A549 (cell line): Measurements from ENCODE around the gene MAP7D2. TPM values are rescaled to one million over a fixed set of nuclear protein-coding genes. Genes with fewer than 3 reads are reported as not detected.

Experiments
- ATAC-seq, 2 experiments: fragments of 200-7000 bp in 1 of 2; fragments of >200 bp in 1 of 2; cut with Nextera tagmentation in 1 of 2; cut with Tn5 transposase in 1 of 2; 3 replicates each; pipeline versions ENCODE4 v1.8.0 to v1.9.1; 2018 to 2020; ENCODE audit warnings: mild to moderate bottlenecking in 1 of 2, moderate library complexity in 1 of 2
- CTCF ChIA-PET: fragments of 300-600 bp; sonication (Branson Sonifier 250); formaldehyde crosslinking; extraction: SDS; loops from one replicate; lab custom pipeline; 2021; ENCODE audit warnings: antibody characterized with exemption, inconsistent platforms; lab: Yijun Ruan, JAX
- POLR2A ChIA-PET: fragments of 350-600 bp; formaldehyde crosslinking; extraction: SDS; loops from one replicate; lab custom pipeline; 2021; ENCODE audit warnings: antibody characterized with exemption, inconsistent platforms; lab: Yijun Ruan, JAX
- DNase-seq, 2 experiments: peaks; one replicate each; pipeline versions ENCODE4 v3.0.0 to v3.0.0-alpha.2; 2011 to 2016; ENCODE audit warnings: low read depth in 1 of 2, low spot score in 1 of 2
- FAIRE-seq: peaks from 2 replicates; lab custom pipeline; 2011; peaks lifted over from hg19 to GRCh38; lab: Jason Lieb, UNC
- H3K27ac ChIP-seq, 2 experiments: fragments of >200 bp; sonication (Bioruptor Twin); formaldehyde crosslinking; 3 replicates each; pipeline ENCODE4 v1.5.1; 2016 to 2017
- H3K4me1 ChIP-seq: fragments of >200 bp; sonication (Bioruptor Twin); formaldehyde crosslinking; 3 replicates; pipeline ENCODE4 v1.6.1; 2016
- H3K4me2 ChIP-seq: fragments of >200 bp; sonication (Bioruptor Twin); formaldehyde crosslinking; 3 replicates; pipeline ENCODE4 v1.6.1; 2016
- H3K4me3 ChIP-seq: fragments of >200 bp; sonication (Bioruptor Twin); formaldehyde crosslinking; 3 replicates; pipeline ENCODE4 v1.5.1; 2016
- H3K9me3 ChIP-seq: fragments of >200 bp; sonication (Bioruptor Twin); formaldehyde crosslinking; 3 replicates; pipeline ENCODE4 v1.6.1; 2016
- EHMT2 ChIP-seq: fragments of 200-600 bp; sonication (generic); IDR thresholded peaks from 2 replicates; pipeline ENCODE4 v1.6.1; 2016; ENCODE audit warnings: antibody characterized with exemption, low read depth, mild to moderate bottlenecking, moderate library complexity
- EP300 ChIP-seq, 2 experiments: fragments of >200 bp; sonication (Bioruptor Twin); formaldehyde crosslinking; IDR thresholded peaks; 2 replicates in 1 of 2; 3 replicates in 1 of 2; pipeline ENCODE4 v1.6.1; 2016 to 2017
- FOSB ChIP-seq: fragments of 250-450 bp; sonication (Bioruptor Pico); IDR thresholded peaks from 2 replicates; pipeline ENCODE4 v1.5.0; 2020; ENCODE audit warnings: mild to moderate bottlenecking, moderate library complexity
- FOSL2 ChIP-seq, 2 experiments: fragments of 450-650 bp in 1 of 2; fragments of >200 bp in 1 of 2; sonication (Bioruptor Twin) in 1 of 2; formaldehyde crosslinking; IDR thresholded peaks; 2 replicates each; pipeline versions ENCODE4 v1.5.0 to v1.6.1; 2016 to 2020; ENCODE audit warnings: mild to moderate bottlenecking in 1 of 2, moderate library complexity in 1 of 2
- FOXS1 ChIP-seq: fragments of 250-450 bp; sonication (Bioruptor Pico); IDR thresholded peaks from 2 replicates; pipeline ENCODE4 v1.5.0; 2020; ENCODE audit warnings: mild to moderate bottlenecking, moderate library complexity
- HOXA7 ChIP-seq: fragments of 250-450 bp; sonication (Bioruptor Pico); IDR thresholded peaks from 2 replicates; pipeline ENCODE4 v1.5.0; 2020; ENCODE audit warnings: mild to moderate bottlenecking, moderate library complexity
- JUN ChIP-seq, 2 experiments: fragments of >200 bp; sonication (Bioruptor Twin); formaldehyde crosslinking; IDR thresholded peaks; 2 replicates in 1 of 2; 3 replicates in 1 of 2; pipeline ENCODE4 v1.6.1; 2016 to 2017
- KDM5A ChIP-seq: fragments of 200-600 bp; sonication (generic); IDR thresholded peaks from 2 replicates; pipeline ENCODE4 v1.6.1; 2016; ENCODE audit warnings: antibody characterized with exemption, mild to moderate bottlenecking
- NPAS2 ChIP-seq: fragments of 250-450 bp; sonication (Bioruptor Pico); IDR thresholded peaks from 2 replicates; pipeline ENCODE4 v1.8.0; 2022; ENCODE audit warnings: mild to moderate bottlenecking, moderate library complexity, borderline replicate concordance
- NR3C1 ChIP-seq: fragments of >200 bp; sonication (Bioruptor Twin); formaldehyde crosslinking; IDR thresholded peaks from 3 replicates; pipeline ENCODE4 v1.6.1; 2017
- POLR2AphosphoS2 ChIP-seq: conservative IDR thresholded peaks from 2 replicates; pipeline ENCODE4 v1.6.1; 2012; ENCODE audit warnings: low read length, improper control_type of control experiment, inconsistent platforms
- RFX5 ChIP-seq: fragments of 450-650 bp; IDR thresholded peaks from 2 replicates; pipeline ENCODE4 v1.7.1; 2014; ENCODE audit warnings: antibody characterized with exemption, mild to moderate bottlenecking, moderate library complexity
- SMC3 ChIP-seq: fragments of >200 bp; sonication (Bioruptor Twin); formaldehyde crosslinking; IDR thresholded peaks from 3 replicates; pipeline ENCODE4 v1.6.1; 2018; ENCODE audit warnings: inconsistent platforms
- SREBF2 ChIP-seq: fragments of 450-650 bp; IDR thresholded peaks from 2 replicates; pipeline ENCODE4 v1.6.1; 2014; ENCODE audit warnings: mild to moderate bottlenecking, moderate library complexity
- TP53 ChIP-seq: fragments of 250-450 bp; sonication (Bioruptor Pico); IDR thresholded peaks from 2 replicates; pipeline ENCODE4 v1.5.0; 2021; ENCODE audit warnings: mild to moderate bottlenecking, moderate library complexity
- ZFP36 ChIP-seq: fragments of 450-650 bp; IDR thresholded peaks from 2 replicates; pipeline ENCODE4 v1.6.1; 2014; ENCODE audit warnings: borderline replicate concordance; ENCODE audit not compliant: partially characterized antibody
- ZNF302 ChIP-seq: fragments of 250-450 bp; sonication (Bioruptor Pico); IDR thresholded peaks from 2 replicates; pipeline ENCODE4 v1.9.0; 2021; ENCODE audit warnings: inconsistent platforms, mild to moderate bottlenecking, moderate library complexity
- WGBS: methylation state at CpG from one replicate; pipeline ENCODE4 v1.1.6; 2017; ENCODE audit errors: missing lambda C conversion rate; 5-methylcytosine and 5-hydroxymethylcytosine counted together
- polyA plus RNA-seq, 4 experiments: library from polyadenylated mRNA; depleted of rRNA in 3 of 4; stranded (reverse); fragments of >200 nt; fragmentation: RNase III in 1 of 4; extraction: RNeasy Plus Mini Kit Qiagen cat#74134 plus additional on column Dnase treatment in 1 of 4; gene quantifications; 2 replicates in 3 of 4; 3 replicates in 1 of 4; pipeline ENCODE4 v1.2.3, GENCODE V29; 2011 to 2017
- TF ChIP-seq, protein P1 (sequence below): IDR thresholded peaks from 2 replicates; pipeline ENCODE4 v1.6.1; 2012; ENCODE audit warnings: low read depth, borderline replicate concordance
- TF ChIP-seq, protein P2 (sequence below): fragments of 250-450 bp; sonication (Bioruptor Pico); IDR thresholded peaks from 2 replicates; pipeline ENCODE4 v1.5.0; 2021; ENCODE audit warnings: mild to moderate bottlenecking, moderate library complexity, borderline replicate concordance
- TF ChIP-seq, protein P3 (sequence below): IDR thresholded peaks from 2 replicates; pipeline ENCODE4 v1.6.1; 2012
- TF ChIP-seq, protein P4 (sequence below): fragments of 200-600 bp; sonication (generic); IDR thresholded peaks from 2 replicates; pipeline ENCODE4 v1.6.1; 2016; ENCODE audit warnings: antibody characterized with exemption, mild to moderate bottlenecking, moderate library complexity
- TF ChIP-seq, protein P5 (sequence below): fragments of >200 bp; sonication (Bioruptor Twin); formaldehyde crosslinking; IDR thresholded peaks from 3 replicates; pipeline ENCODE4 v1.5.1; 2016

Gene MAP7D2
- polyA plus RNA-seq, 2 of the 4 experiments (the other 2 are of a cell fraction), result 9.4 to 11.6 TPM

DNA sequence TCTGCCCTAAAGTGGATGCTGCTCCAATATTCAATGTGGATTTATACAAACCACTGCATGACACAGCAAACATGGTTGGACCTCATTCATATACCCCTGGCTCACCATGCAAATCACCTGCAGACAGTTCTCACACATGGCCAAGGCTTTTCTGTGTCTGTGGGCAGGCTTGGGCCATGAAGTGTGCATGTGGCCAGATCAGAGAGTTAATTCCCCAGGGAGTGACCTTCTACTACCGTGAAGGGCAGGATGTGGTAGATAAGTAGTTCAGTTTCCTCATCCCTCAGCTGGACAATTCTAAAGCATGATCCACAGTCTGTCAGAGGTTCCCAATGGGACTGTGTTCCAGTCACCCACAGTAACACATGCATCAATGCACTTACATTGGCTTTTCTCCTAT lies 101.3 kb downstream of the MAP7D2 start:
- FAIRE-seq, result no peak
- no peak overlapping the region for H3K4me3 ChIP-seq
- no peak for ATAC-seq
- ChIA-PET POLR2A (no interaction called here), CTCF (interaction anchor here (0.5 to 0.8 kb wide), 2 partner anchors 80 to 276 kb away, joined by 3 read pairs; no protein-coding TSS in a partner anchor)
- no peak for DNase-seq
- no peak for TF ChIP-seq POLR2AphosphoS2
- H3K9me3 ChIP-seq, result peaks cover 9% of the 10 kb centered on the region; the same call in 2 of the 3 replicates
- WGBS, result 100% methylated on average over 1 of the region's 1 CpG
- H3K4me2 ChIP-seq, result no peak overlapping the region
- no peak overlapping the region for H3K27ac ChIP-seq
- H3K4me1 ChIP-seq, result no peaks in the 10 kb centered on the region

DNA sequence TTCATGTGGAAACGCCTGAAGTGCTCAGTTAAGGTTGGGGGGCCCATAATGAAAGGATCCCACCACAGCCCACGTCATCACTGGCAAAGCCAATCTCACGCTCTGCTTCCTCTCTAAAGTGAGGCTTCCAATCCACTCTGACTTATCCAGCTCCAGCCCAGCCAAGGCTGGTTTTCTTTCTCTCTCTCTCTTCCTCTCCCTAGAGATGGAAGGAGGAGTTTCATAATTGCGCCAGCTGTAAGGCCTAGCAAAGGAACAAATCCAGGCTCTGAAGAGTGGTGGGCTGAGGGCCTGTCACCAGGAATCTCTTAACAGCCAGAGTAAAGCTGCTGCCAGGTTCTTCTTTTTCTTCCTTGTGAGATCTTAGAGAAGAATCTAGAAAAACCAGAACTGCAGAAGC lies 105.1 kb downstream of the MAP7D2 start:
- FAIRE-seq (no peak), DNase-seq (no peak)
- H3K4me1 ChIP-seq, result no peaks in the 10 kb centered on the region
- H3K4me3 ChIP-seq, result no peak overlapping the region
- no peak overlapping the region for H3K27ac ChIP-seq
- peaks cover 9% of the 10 kb centered on the region; the same call in 2 of the 3 replicates for H3K9me3 ChIP-seq
- H3K4me2 ChIP-seq, result no peak overlapping the region
- ChIA-PET CTCF (interaction anchor here (1.2 to 2.2 kb wide), 2 partner anchors 20 to 56 kb away, joined by 3 to 7 read pairs; no protein-coding TSS in a partner anchor), POLR2A (no interaction called here)
- WGBS, result 88% methylated on average over 4 of the region's 4 CpGs
- TF ChIP-seq EP300 (IDR thresholded peaks at IDR 0.05) (no peak), FOXS1 (CRISPR knock-in tag) (no peak), SMC3 (no peak), KDM5A (no peak), HOXA7 (no peak), TP53 (CRISPR knock-in tag) (no peak)
- TF ChIP-seq, protein P1, sequence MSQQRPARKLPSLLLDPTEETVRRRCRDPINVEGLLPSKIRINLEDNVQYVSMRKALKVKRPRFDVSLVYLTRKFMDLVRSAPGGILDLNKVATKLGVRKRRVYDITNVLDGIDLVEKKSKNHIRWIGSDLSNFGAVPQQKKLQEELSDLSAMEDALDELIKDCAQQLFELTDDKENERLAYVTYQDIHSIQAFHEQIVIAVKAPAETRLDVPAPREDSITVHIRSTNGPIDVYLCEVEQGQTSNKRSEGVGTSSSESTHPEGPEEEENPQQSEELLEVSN, result no peak
- TF ChIP-seq, all 56 proteins: peak for 0
- no peak for ATAC-seq

DNA sequence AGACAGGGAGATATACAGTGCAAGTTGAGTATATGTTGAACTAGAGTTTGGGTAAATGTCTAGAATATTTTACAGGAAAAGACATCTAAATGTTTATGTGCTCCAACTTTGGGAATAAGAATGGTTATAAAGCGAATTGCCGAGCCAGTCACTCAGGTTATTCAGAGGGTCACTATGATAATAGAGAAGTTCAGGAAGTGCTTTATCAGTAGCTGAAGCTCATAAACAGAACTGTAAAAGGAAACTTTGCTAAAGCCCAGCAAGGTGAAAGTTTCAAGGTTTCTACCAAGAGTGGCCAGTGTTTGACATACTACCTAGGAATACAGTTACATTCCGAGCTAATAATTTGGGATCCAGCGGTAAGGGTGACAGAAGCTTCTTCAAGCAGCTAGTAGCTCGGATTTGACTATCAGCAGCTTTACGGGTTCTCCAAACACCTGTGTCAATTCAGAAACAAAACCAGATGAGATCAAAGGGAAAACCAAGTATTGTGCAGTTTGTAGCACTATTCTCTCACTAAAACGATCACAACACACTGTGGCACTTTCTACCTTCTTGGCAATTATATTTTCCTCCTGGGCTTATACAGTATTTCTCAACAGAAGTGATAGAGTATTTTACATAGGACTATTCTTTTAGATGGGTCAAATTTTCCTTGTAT lies 108.6 kb downstream of the MAP7D2 start:
- no peak overlapping the region for H3K27ac ChIP-seq
- H3K4me2 ChIP-seq, result no peak overlapping the region
- WGBS, result 76% methylated on average over 7 of the region's 7 CpGs
- ChIA-PET CTCF (interaction anchor here (1.1 kb wide), 1 partner anchor 17 kb away, joined by 3 read pairs; no protein-coding TSS in a partner anchor), POLR2A (no interaction called here)
- no peaks in the 10 kb centered on the region for H3K4me1 ChIP-seq
- H3K4me3 ChIP-seq, result no peak overlapping the region
- no peaks in the 10 kb centered on the region for H3K9me3 ChIP-seq
- FAIRE-seq, result no peak
- no peak for ATAC-seq
- no peak for DNase-seq
- TF ChIP-seq, protein P1, result no peak
- TF ChIP-seq ZNF302 (no peak), RFX5 (no peak), FOSL2 (IDR thresholded peaks at IDR 0.05) (no peak), FOSL2 (CRISPR knock-in tag; IDR thresholded peaks at IDR 0.05) (no peak), ZFP36 (no peak), JUN (IDR thresholded peaks at IDR 0.05) (no peak), FOSB (CRISPR knock-in tag) (no peak), NPAS2 (no peak), NR3C1 (no peak), SREBF2 (no peak), EHMT2 (no peak)
- TF ChIP-seq, protein P2, sequence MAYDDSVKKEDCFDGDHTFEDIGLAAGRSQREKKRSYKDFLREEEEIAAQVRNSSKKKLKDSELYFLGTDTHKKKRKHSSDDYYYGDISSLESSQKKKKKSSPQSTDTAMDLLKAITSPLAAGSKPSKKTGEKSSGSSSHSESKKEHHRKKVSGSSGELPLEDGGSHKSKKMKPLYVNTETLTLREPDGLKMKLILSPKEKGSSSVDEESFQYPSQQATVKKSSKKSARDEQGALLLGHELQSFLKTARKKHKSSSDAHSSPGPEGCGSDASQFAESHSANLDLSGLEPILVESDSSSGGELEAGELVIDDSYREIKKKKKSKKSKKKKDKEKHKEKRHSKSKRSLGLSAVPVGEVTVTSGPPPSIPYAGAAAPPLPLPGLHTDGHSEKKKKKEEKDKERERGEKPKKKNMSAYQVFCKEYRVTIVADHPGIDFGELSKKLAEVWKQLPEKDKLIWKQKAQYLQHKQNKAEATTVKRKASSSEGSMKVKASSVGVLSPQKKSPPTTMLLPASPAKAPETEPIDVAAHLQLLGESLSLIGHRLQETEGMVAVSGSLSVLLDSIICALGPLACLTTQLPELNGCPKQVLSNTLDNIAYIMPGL (CRISPR knock-in tag), result no peak
- TF ChIP-seq, protein P3, sequence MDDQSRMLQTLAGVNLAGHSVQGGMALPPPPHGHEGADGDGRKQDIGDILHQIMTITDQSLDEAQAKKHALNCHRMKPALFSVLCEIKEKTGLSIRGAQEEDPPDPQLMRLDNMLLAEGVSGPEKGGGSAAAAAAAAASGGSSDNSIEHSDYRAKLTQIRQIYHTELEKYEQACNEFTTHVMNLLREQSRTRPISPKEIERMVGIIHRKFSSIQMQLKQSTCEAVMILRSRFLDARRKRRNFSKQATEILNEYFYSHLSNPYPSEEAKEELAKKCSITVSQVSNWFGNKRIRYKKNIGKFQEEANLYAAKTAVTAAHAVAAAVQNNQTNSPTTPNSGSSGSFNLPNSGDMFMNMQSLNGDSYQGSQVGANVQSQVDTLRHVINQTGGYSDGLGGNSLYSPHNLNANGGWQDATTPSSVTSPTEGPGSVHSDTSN, result no peak
- TF ChIP-seq, protein P4, sequence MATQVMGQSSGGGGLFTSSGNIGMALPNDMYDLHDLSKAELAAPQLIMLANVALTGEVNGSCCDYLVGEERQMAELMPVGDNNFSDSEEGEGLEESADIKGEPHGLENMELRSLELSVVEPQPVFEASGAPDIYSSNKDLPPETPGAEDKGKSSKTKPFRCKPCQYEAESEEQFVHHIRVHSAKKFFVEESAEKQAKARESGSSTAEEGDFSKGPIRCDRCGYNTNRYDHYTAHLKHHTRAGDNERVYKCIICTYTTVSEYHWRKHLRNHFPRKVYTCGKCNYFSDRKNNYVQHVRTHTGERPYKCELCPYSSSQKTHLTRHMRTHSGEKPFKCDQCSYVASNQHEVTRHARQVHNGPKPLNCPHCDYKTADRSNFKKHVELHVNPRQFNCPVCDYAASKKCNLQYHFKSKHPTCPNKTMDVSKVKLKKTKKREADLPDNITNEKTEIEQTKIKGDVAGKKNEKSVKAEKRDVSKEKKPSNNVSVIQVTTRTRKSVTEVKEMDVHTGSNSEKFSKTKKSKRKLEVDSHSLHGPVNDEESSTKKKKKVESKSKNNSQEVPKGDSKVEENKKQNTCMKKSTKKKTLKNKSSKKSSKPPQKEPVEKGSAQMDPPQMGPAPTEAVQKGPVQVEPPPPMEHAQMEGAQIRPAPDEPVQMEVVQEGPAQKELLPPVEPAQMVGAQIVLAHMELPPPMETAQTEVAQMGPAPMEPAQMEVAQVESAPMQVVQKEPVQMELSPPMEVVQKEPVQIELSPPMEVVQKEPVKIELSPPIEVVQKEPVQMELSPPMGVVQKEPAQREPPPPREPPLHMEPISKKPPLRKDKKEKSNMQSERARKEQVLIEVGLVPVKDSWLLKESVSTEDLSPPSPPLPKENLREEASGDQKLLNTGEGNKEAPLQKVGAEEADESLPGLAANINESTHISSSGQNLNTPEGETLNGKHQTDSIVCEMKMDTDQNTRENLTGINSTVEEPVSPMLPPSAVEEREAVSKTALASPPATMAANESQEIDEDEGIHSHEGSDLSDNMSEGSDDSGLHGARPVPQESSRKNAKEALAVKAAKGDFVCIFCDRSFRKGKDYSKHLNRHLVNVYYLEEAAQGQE, result no peak
- TF ChIP-seq, protein P5, sequence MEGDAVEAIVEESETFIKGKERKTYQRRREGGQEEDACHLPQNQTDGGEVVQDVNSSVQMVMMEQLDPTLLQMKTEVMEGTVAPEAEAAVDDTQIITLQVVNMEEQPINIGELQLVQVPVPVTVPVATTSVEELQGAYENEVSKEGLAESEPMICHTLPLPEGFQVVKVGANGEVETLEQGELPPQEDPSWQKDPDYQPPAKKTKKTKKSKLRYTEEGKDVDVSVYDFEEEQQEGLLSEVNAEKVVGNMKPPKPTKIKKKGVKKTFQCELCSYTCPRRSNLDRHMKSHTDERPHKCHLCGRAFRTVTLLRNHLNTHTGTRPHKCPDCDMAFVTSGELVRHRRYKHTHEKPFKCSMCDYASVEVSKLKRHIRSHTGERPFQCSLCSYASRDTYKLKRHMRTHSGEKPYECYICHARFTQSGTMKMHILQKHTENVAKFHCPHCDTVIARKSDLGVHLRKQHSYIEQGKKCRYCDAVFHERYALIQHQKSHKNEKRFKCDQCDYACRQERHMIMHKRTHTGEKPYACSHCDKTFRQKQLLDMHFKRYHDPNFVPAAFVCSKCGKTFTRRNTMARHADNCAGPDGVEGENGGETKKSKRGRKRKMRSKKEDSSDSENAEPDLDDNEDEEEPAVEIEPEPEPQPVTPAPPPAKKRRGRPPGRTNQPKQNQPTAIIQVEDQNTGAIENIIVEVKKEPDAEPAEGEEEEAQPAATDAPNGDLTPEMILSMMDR, result no peak
